ENCODE data around the gene NCCRP1.

Gene NCCRP1

DNA sequence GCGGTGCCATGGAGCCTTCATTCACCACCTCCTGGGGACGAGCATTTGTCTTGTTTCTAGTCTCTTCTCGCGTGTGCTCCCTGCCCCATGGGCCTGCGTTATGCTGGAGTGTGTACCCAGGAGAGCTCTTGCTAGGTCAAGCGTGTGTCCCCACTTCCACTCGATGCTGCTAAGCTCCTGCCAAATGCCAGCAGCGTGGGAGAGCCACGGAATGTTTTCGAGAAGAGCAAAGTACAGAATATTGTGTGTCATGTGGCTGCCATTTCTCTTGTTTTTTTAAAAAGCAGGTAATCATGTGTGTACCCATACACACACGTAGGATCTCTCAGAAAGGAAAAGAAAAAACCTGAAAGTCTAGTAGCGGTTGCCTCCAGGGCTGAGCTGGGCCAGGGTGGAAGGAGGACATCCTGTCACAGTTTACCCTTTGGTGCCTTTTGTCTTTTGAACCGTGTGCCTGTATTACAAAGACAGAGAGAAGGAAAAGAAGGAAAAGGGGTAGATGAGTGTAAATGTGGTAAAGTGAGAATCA is 42.6 kb upstream of the NCCRP1 start:
- no peak for DNase-seq (ENCODE audit: extremely low spot score)
- ChIA-PET POLR2A (no interaction called here), CTCF (interaction anchor here (1.3 kb wide), 1 partner anchor 25 kb away, joined by 3 read pairs; no protein-coding TSS in a partner anchor)

DNA sequence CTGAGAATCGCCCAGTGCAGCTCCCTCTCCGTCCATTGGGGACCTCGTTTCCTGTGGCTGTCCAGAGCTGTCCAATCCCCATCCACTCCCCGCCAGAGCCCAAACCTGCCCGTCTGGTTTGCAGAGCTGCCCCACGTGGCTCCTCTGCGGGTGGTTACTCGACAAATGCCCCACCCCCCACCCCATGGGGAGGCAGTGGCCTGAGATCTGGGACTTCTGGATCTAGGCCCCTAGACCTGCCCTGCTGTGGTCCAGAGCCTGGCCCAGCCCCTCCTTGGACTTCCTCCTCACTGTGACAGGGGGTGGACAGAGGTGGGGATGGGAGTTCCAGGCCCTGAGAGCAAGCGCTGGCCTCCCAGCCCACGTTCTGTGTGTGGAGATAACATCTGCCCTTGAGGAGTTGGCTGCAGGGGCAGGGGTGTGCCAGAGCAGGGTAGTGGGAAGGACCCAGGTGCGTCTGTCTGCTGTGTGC is 42.1 kb upstream of the NCCRP1 start:
- ChIA-PET POLR2A (no interaction called here), CTCF (interaction anchor here (1.3 kb wide), 1 partner anchor 26 kb away, joined by 3 read pairs; no protein-coding TSS in a partner anchor)
- TF ChIP-seq, protein P1, sequence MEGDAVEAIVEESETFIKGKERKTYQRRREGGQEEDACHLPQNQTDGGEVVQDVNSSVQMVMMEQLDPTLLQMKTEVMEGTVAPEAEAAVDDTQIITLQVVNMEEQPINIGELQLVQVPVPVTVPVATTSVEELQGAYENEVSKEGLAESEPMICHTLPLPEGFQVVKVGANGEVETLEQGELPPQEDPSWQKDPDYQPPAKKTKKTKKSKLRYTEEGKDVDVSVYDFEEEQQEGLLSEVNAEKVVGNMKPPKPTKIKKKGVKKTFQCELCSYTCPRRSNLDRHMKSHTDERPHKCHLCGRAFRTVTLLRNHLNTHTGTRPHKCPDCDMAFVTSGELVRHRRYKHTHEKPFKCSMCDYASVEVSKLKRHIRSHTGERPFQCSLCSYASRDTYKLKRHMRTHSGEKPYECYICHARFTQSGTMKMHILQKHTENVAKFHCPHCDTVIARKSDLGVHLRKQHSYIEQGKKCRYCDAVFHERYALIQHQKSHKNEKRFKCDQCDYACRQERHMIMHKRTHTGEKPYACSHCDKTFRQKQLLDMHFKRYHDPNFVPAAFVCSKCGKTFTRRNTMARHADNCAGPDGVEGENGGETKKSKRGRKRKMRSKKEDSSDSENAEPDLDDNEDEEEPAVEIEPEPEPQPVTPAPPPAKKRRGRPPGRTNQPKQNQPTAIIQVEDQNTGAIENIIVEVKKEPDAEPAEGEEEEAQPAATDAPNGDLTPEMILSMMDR (IDR thresholded peaks at IDR 0.05; ENCODE audit: control extremely low read depth, extremely low read depth, low read depth, missing control alignments): no peak
- DNase-seq (ENCODE audit: extremely low spot score): no peak

More for the DNA sequence above, 42.6 kb upstream of the NCCRP1 start:
- TF ChIP-seq, protein P1 (IDR thresholded peaks at IDR 0.05; ENCODE audit: control extremely low read depth, extremely low read depth, low read depth, missing control alignments): no peak

DNA sequence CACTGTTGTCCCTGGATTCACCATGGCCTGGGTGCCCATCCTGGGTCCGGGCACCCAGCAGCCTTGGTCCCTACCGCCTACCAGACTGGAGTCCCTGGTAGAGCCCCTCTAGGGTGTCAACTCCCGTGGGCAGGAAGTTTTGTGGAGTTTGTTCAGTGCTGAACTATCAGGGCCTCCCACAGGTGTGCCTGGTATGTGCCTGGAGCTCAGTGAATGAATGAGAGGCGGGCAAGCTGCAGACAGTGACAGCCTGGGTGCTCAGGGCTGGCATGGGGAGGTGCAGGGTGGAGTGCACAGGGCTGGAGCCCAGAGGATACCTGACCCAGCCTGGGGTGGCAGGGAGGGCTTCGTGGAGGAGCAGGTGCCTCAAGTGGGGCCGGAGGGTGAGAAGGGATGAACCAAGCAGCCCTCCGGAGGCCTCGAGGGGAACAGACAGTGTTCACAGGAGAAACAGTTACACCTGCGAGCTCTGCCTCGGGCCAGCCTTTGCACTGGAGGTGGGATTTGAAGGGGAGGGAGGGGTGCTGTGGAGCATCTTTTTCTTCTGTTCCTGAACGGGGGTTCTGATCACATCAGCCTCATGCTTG is 41.6 kb upstream of the NCCRP1 start:
- ChIA-PET POLR2A (no interaction called here), CTCF (no interaction called here)
- TF ChIP-seq, protein P1 (IDR thresholded peaks at IDR 0.05; ENCODE audit: control extremely low read depth, extremely low read depth, low read depth, missing control alignments): no peak
- DNase-seq (ENCODE audit: extremely low spot score): no peak

DNA sequence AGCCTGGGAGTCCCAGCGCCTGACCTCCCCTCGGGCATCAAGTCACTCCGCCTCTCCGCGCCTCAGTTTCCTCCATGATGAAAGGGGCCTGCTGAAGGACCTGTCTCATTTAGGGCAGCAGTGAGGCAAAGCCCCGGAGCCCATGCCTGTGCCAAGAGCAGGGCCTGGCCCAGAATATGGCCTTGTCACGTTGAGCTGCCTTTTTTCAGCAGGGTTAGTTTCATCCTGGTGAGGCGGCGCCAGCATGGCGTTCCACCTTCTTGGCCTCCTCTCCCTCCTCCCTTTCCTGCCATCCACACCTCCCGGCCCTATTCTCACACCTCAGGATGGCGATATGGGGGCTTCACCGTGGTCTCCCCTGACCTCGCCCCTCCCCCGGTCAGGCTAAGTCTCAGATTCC is 41.0 kb upstream of the NCCRP1 start:
- ChIA-PET POLR2A (no interaction called here), CTCF (no interaction called here)
- DNase-seq (ENCODE audit: extremely low spot score): no peak
- TF ChIP-seq, protein P1 (IDR thresholded peaks at IDR 0.05; ENCODE audit: control extremely low read depth, extremely low read depth, low read depth, missing control alignments): no peak

DNA sequence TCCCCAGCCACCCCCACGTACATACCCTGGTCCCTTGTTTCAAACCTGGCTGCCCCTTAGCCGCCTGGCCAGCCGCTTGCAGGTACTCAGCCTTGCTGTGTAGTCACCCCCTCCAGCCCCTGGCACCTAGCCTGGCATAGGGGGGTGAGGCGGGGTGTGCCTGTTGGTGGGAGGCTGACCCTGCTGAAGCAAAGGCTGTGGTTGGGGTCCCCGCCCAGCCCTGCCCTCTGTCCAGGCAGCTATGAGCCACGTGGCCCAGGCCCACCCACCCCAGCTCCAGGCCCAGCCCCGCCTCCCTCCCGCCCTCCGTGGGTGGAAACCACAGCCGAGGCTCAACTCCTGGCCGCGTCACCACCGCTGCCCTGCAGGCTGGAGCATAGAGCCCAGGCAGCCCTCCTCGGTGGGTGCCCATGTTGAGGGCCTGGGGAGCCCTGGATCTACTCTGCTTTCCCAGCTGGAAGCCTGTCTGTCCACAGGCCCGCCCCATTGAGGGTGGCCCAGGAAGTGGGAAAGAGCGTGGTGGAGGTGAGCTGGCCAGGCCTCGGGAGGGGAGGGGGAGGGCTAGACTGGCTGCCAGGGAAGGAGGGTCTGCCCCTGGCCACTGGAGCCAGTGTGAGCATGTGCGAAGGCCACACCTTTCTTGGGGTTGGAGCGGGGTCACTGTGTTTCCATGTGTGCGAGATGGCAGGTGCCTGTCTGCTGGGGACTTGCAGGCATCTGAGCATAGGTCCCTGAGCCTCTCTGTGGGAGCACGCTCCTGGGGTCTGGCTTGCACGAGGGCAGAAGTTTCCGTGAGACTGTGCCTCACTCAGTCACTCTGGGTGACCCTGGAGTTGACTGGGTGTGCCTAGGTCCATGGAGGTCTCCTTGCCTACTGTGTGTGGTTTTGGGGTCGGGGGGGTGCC is 40.2 kb upstream of the NCCRP1 start:
- ChIA-PET CTCF (no interaction called here), POLR2A (no interaction called here)
- DNase-seq (ENCODE audit: extremely low spot score): no peak
- TF ChIP-seq, protein P1 (IDR thresholded peaks at IDR 0.05; ENCODE audit: control extremely low read depth, extremely low read depth, low read depth, missing control alignments): no peak

DNA sequence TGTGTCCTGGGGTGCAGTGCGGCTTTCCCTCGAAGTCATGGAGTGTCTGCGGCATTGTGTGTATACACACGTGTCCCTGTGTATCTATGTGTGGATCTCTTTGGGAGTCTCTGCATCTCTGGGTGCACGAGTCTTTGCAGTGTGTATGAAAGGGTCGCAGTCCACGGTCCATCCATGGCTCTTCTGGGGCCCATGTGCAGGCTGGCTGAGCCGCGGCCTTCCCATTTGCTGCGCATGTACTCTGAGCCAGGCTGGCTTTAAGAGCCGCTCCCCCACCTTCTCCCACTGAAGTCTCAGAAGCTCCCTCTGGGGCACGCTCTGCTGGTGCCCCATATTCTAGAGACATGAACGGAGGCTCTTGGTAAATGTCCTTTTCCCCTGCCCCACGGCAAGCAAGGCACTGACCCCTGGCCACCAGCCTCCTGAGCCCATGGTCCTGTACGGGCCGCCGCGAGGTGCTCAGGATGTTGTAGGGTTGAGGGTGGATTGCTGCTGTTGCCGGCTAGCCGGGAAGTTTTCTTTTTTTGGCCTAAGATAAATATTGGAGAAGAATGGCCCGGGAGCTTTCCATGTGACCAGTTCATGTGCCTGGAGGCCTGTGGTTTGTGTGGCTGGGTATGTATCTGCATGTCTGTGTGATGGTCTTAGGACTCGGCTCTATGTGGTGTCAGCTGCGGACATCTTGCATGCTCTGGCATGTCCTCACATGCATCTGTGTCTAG is 39.3 kb upstream of the NCCRP1 start:
- POLR2A ChIA-PET: no interaction called here
- CTCF ChIA-PET: no interaction called here
- DNase-seq (ENCODE audit: extremely low spot score): no peak
- TF ChIP-seq, protein P1 (IDR thresholded peaks at IDR 0.05; ENCODE audit: control extremely low read depth, extremely low read depth, low read depth, missing control alignments): no peak

Data from GM10248 (cell line).